Measurements from ENCODE around the gene SCYGR2.

Gene SCYGR2

GRCh38 chr2:227629435-227629834 lies 30.7 kb downstream of the SCYGR2 start:
- DNase-seq (ENCODE audit: low read depth), result no peak
- H3K4me3 ChIP-seq (ENCODE audit: low read depth, low read length), result no peak overlapping the region
- no peak for TF ChIP-seq CTCF (IDR thresholded peaks at IDR 0.05; ENCODE audit: low read depth, low read length, missing control alignments)

- H3K4me3 ChIP-seq (ENCODE audit: low read depth, low read length), result no peak overlapping the region
- DNase-seq (ENCODE audit: low read depth), result no peak
- TF ChIP-seq CTCF (IDR thresholded peaks at IDR 0.05; ENCODE audit: low read depth, low read length, missing control alignments), result no peak
These were observed 31.6 kb downstream of the SCYGR2 start for GRCh38 chr2:227630322-227630721.

- TF ChIP-seq CTCF (IDR thresholded peaks at IDR 0.05; ENCODE audit: low read depth, low read length, missing control alignments), result no peak
- no peak overlapping the region for H3K4me3 ChIP-seq (ENCODE audit: low read depth, low read length)
- no peak for DNase-seq (ENCODE audit: low read depth)
These were observed 34.1 kb downstream of the SCYGR2 start for GRCh38 chr2:227632827-227633226.

- no peak for DNase-seq (ENCODE audit: low read depth)
- TF ChIP-seq CTCF (IDR thresholded peaks at IDR 0.05; ENCODE audit: low read depth, low read length, missing control alignments), result no peak
- no peak overlapping the region for H3K4me3 ChIP-seq (ENCODE audit: low read depth, low read length)
These were observed 35.5 kb downstream of the SCYGR2 start for GRCh38 chr2:227634201-227634600.

- DNase-seq (ENCODE audit: low read depth), result no peak
- no peak for TF ChIP-seq CTCF (IDR thresholded peaks at IDR 0.05; ENCODE audit: low read depth, low read length, missing control alignments)
These were observed 44.0 kb downstream of the SCYGR2 start for GRCh38 chr2:227642656-227643055.

GRCh38 chr2:227643990-227644551 lies 45.4 kb downstream of the SCYGR2 start:
- TF ChIP-seq CTCF (IDR thresholded peaks at IDR 0.05; ENCODE audit: low read depth, low read length, missing control alignments), result peak; percentile 4
- DNase-seq (ENCODE audit: low read depth), result no peak
- no peak overlapping the region for H3K4me3 ChIP-seq (ENCODE audit: low read depth, low read length)

More at GRCh38 chr2:227642656-227643055, 44.0 kb downstream of the SCYGR2 start:
- no peak overlapping the region for H3K4me3 ChIP-seq (ENCODE audit: low read depth, low read length)

All from GM12864 (cell line).